Measurements from ENCODE around the gene ACER2. TPM values are rescaled to one million over a fixed set of nuclear protein-coding genes. Genes with fewer than 3 reads are reported as not detected.

The ACER2 gene
- total and polyA plus RNA-seq, 2 of the 8 experiments (the other 6 are each of a cell fraction or from before 2014, with no cell fraction given) = 7.4 to 8.8 TPM

GRCh38 chr9:19471737-19472648 lies 63.2 kb downstream of the ACER2 start:
- 25% methylated on average over 18 of the region's 18 CpGs; no CpG with 5 or more reads in 1 of the 2 experiments for WGBS, 2 experiments (ENCODE audit: extremely low coverage in 1 of 2, insufficient coverage in 1 of 2, insufficient read length in 1 of 2, insufficient replicate concordance in 2 of 2, low coverage in 1 of 2, low lambda C conversion rate in 2 of 2, missing lambda C conversion rate in 1 of 2)
- Histone ChIP-seq H2BK5ac (ENCODE audit: low read depth, low read length) (no peak overlapping the region), H4K91ac (replicated peaks; ENCODE audit: insufficient read length, low read length) (peak overlapping the region; percentile 96), H2AK5ac (ENCODE audit: low read depth, low read length) (no peak overlapping the region), H3K23ac (ENCODE audit: insufficient read length) (no peak overlapping the region), H2BK20ac (ENCODE audit: low read length) (0 out of 2 replicates have a peak overlapping the region, but pooled peaks have one; percentile 29), H2BK12ac (ENCODE audit: low read depth, low read length) (peak overlapping the region; percentile 77; the same call in 1 of the 2 replicates), H4K20me1 (replicated peaks in 1 of 2; ENCODE audit: control insufficient read depth in 1 of 2, insufficient read depth in 2 of 2, low read length in 2 of 2) (no peaks in the 10 kb centered on the region), H3K14ac (ENCODE audit: insufficient read length) (no peak overlapping the region), H3K4me3 (ENCODE audit: extremely low read depth in 1 of 4, insufficient read depth in 2 of 4, low read depth in 3 of 4, low read length in 4 of 4) (no peak overlapping the region; a peak in 1 of 8 replicates), H3K4ac (replicated peaks; ENCODE audit: insufficient read length, low read depth, low read length) (peak overlapping the region; percentile 61), H3K27ac (ENCODE audit: low read depth, low read length) (no peak overlapping the region), H3K56ac (replicated peaks; ENCODE audit: insufficient read length, low read depth, low read length) (no peak overlapping the region), H3K79me1 (ENCODE audit: low read depth, low read length) (no peaks in the 10 kb centered on the region), H3K4me1 (replicated peaks in 1 of 4; ENCODE audit: control insufficient read depth in 3 of 4, insufficient read depth in 4 of 4, low read length in 3 of 4) (peaks cover 0 to 7% (median 0%) of the 10 kb centered on the region in 4 experiments; a peak in 1 of 7 replicates), H3K23me2 (ENCODE audit: low read depth, low read length) (0 out of 2 replicates have a peak, but pooled peaks cover 2% of the 10 kb centered on the region), H3K9ac (replicated peaks in 1 of 4; ENCODE audit: extremely low read depth in 1 of 4, low read depth in 3 of 4, low read length in 3 of 4) (no peak overlapping the region), H3K9me3 (ENCODE audit: insufficient read depth in 2 of 2, low read depth in 1 of 2, low read length in 1 of 2) (no peaks in the 10 kb centered on the region), H2BK15ac (ENCODE audit: low read length) (peak overlapping the region; percentile 46; the same call in 1 of the 2 replicates), H3K18ac (ENCODE audit: extremely low read depth, low read length) (peak overlapping the region; percentile 76; the same call in 1 of the 2 replicates), H4K8ac (ENCODE audit: extremely low read depth, insufficient read depth, low read length) (no peak overlapping the region), H4K5ac (ENCODE audit: insufficient read length, low read depth, low read length) (no peak overlapping the region), H3K79me2 (ENCODE audit: control insufficient read depth in 1 of 2, insufficient read depth in 2 of 2, low read length in 2 of 2) (no peaks in the 10 kb centered on the region), H3K36me3 (ENCODE audit: control insufficient read depth in 2 of 4, insufficient read depth in 4 of 4, low read length in 3 of 4) (no peaks in the 10 kb centered on the region), H2BK120ac (replicated peaks; ENCODE audit: low read depth, low read length) (no peak overlapping the region), H3K27me3 (replicated peaks in 1 of 4; ENCODE audit: control insufficient read depth in 3 of 4, extremely low read depth in 1 of 4, insufficient read depth in 3 of 4, low read length in 3 of 4) (no peaks in the 10 kb centered on the region), H2AFZ (ENCODE audit: low read length) (peak overlapping the region; percentile 99), H3K4me2 (ENCODE audit: insufficient read depth in 1 of 2, low read depth in 2 of 2, low read length in 2 of 2) (peak overlapping the region; percentile 25 to 43)
- peak; percentile 78 for FAIRE-seq
- ChIA-PET CTCF (ENCODE audit: partially characterized antibody) (interaction anchor here (0.6 to 9.9 kb wide), 25 partner anchors 8 to 1133 kb away, joined by 3 to 72 read pairs (median 3); no protein-coding TSS in a partner anchor), POLR2A (ENCODE audit: partially characterized antibody) (interaction anchor here (1.3 kb wide), 1 partner anchor 96 kb away, joined by 3 read pairs; no protein-coding TSS in a partner anchor)
- peak; percentile 39 to 88 for DNase-seq (ENCODE audit: low read depth in 1 of 2, low spot score in 2 of 2)
- TF ChIP-seq KDM4A (IDR thresholded peaks at IDR 0.05; ENCODE audit: low read depth, low read length, severe bottlenecking) (peak; percentile 26), SP1 (IDR thresholded peaks at IDR 0.05; ENCODE audit: low read depth, low read length) (no peak), CBX5 (IDR thresholded peaks at IDR 0.05; ENCODE audit: low read depth, low read length) (no peak), SP2 (IDR thresholded peaks at IDR 0.05; ENCODE audit: low read length) (no peak), CHD2 (IDR thresholded peaks at IDR 0.05; ENCODE audit: low read length) (no peak), POLR2A (IDR thresholded peaks at IDR 0.05; ENCODE audit: control extremely low read depth in 1 of 2, low read depth in 2 of 2, low read length in 2 of 2) (no peak), ATF2 (IDR thresholded peaks at IDR 0.05; ENCODE audit: low read length) (no peak), CEBPB (IDR thresholded peaks at IDR 0.05; ENCODE audit: low read depth, low read length) (no peak), RAD21 (IDR thresholded peaks at IDR 0.05 in 1 of 2, conservative IDR thresholded peaks at IDR 0.05 in 1 of 2; ENCODE audit: low read depth in 2 of 2, low read length in 2 of 2) (peak; percentile 88 to 94), KDM1A (IDR thresholded peaks at IDR 0.05; ENCODE audit: borderline replicate concordance, low read length) (no peak)

Measured in H1 (cell line).